Astrocyte (in vitro differentiated cells and primary cell): Measurements from ENCODE around the gene PAPSS2. TPM values are rescaled to one million over a fixed set of nuclear protein-coding genes. Genes with fewer than 3 reads are reported as not detected.
A peak's percentile ranks its signal among the peaks of the same experiment; 100 is the strongest.

Experiments used
- DNase-seq: peaks from one replicate; pipeline ENCODE4 v3.0.0-alpha.2; 2010; ENCODE audit warnings: low read depth
- FAIRE-seq: peaks from 2 replicates; lab custom pipeline; 2011; peaks lifted over from hg19 to GRCh38; lab: Jason Lieb, UNC
- H2AFZ ChIP-seq: 2 replicates; pipeline ENCODE4 v1.6.0; 2012; ENCODE audit warnings: low read depth, low read length, inconsistent platforms
- H3K27ac ChIP-seq: 2 replicates; pipeline ENCODE4 v1.5.1; 2011; ENCODE audit warnings: low read depth, low read length, inconsistent platforms
- H3K27me3 ChIP-seq: 2 replicates; pipeline ENCODE4 v1.6.0; 2011; ENCODE audit warnings: low read length, inconsistent platforms; ENCODE audit not compliant: insufficient read depth
- H3K36me3 ChIP-seq: 2 replicates; pipeline ENCODE4 v1.5.1; 2011; ENCODE audit warnings: low read length, inconsistent platforms; ENCODE audit not compliant: insufficient read depth
- H3K4me1 ChIP-seq: 2 replicates; pipeline ENCODE4 v1.5.1; 2011; ENCODE audit warnings: low read length, inconsistent platforms; ENCODE audit not compliant: insufficient read depth
- H3K4me2 ChIP-seq: 2 replicates; pipeline ENCODE4 v1.6.0; 2012; ENCODE audit warnings: low read length, inconsistent platforms
- H3K4me3 ChIP-seq: 2 replicates; pipeline ENCODE4 v1.5.1; 2011; ENCODE audit warnings: low read depth, mild to moderate bottlenecking, low read length, inconsistent platforms; ENCODE audit not compliant: insufficient read depth
- H3K79me2 ChIP-seq: 2 replicates; pipeline ENCODE4 v1.6.0; 2012; ENCODE audit warnings: mild to moderate bottlenecking, low read length, inconsistent platforms; ENCODE audit not compliant: insufficient read depth
- H3K9ac ChIP-seq: 2 replicates; pipeline ENCODE4 v1.6.0; 2012; ENCODE audit warnings: mild to moderate bottlenecking, low read length, inconsistent platforms
- H3K9me3 ChIP-seq: 2 replicates; pipeline ENCODE4 v1.5.1; 2012; ENCODE audit warnings: low read depth, mild to moderate bottlenecking, low read length, inconsistent platforms; ENCODE audit not compliant: insufficient read depth
- H4K20me1 ChIP-seq: 2 replicates; pipeline ENCODE4 v1.6.0; 2012; ENCODE audit warnings: low read length, inconsistent platforms; ENCODE audit not compliant: insufficient read depth
- H3K27ac Mint-ChIP-seq: one replicate; pipeline ENCODE4 v1.8.0; 2021; ENCODE audit warnings: mild to moderate bottlenecking, mixed read lengths; ENCODE audit not compliant: unreplicated experiment
- H3K27me3 Mint-ChIP-seq: one replicate; pipeline ENCODE4 v1.8.0; 2021; ENCODE audit warnings: low read depth, mixed read lengths; ENCODE audit not compliant: unreplicated experiment
- H3K36me3 Mint-ChIP-seq: one replicate; pipeline ENCODE4 v1.8.0; 2021; ENCODE audit warnings: low read depth, mixed read lengths; ENCODE audit not compliant: unreplicated experiment
- H3K4me1 Mint-ChIP-seq: one replicate; pipeline ENCODE4 v1.8.0; 2021; ENCODE audit warnings: low read depth, mixed read lengths; ENCODE audit not compliant: unreplicated experiment
- H3K4me3 Mint-ChIP-seq: one replicate; pipeline ENCODE4 v1.8.0; 2021; ENCODE audit warnings: mild to moderate bottlenecking, moderate library complexity, mixed read lengths; ENCODE audit not compliant: unreplicated experiment
- H3K9me3 Mint-ChIP-seq: one replicate; pipeline ENCODE4 v1.8.0; 2021; ENCODE audit warnings: mild to moderate bottlenecking, mixed read lengths; ENCODE audit not compliant: unreplicated experiment
- CTCF ChIP-seq: IDR thresholded peaks from 2 replicates; pipeline ENCODE4 v1.5.1; 2011; ENCODE audit warnings: low read depth, mild to moderate bottlenecking, inconsistent platforms, low read length, moderate library complexity; ENCODE audit not compliant: insufficient read depth
- EZH2 ChIP-seq: IDR thresholded peaks from 2 replicates; pipeline ENCODE4 v1.6.1; 2012; ENCODE audit warnings: mild to moderate bottlenecking, low read length, inconsistent platforms; ENCODE audit not compliant: insufficient read depth
- total RNA-seq: library from RNA; stranded (reverse); gene quantifications from 2 replicates; pipeline ENCODE4 v1.2.1, GENCODE V29; 2021

The PAPSS2 gene
- total RNA-seq, 1 donor from 2014 or later: 48.6 TPM

GRCh38 chr10:87752566-87752965 lies 92.9 kb downstream of the PAPSS2 start:
- Mint-ChIP-seq H3K27me3 (no peaks in the 10 kb centered on the region), H3K9me3 (peaks cover 2% of the 10 kb centered on the region), H3K4me3 (no peak overlapping the region), H3K27ac (no peak overlapping the region), H3K36me3 (peaks cover 10% of the 10 kb centered on the region), H3K4me1 (peaks cover 9% of the 10 kb centered on the region)
- H3K27me3 ChIP-seq: no peaks in the 10 kb centered on the region
- H3K36me3 ChIP-seq: peaks cover 11% of the 10 kb centered on the region
- peaks cover 17% of the 10 kb centered on the region for H3K4me1 ChIP-seq
- H3K27ac ChIP-seq: peak overlapping the region; percentile 4
- H3K9me3 ChIP-seq: no peaks in the 10 kb centered on the region
- no peaks in the 10 kb centered on the region for H4K20me1 ChIP-seq
- FAIRE-seq (no peak), DNase-seq (peak; percentile 72)
- H2AFZ ChIP-seq: no peak overlapping the region
- TF ChIP-seq CTCF: no peak
- TF ChIP-seq EZH2: no peak
- no peak overlapping the region for H3K9ac ChIP-seq
- H3K4me2 ChIP-seq: no peak overlapping the region
- H3K4me3 ChIP-seq: no peak overlapping the region
- H3K79me2 ChIP-seq: no peaks in the 10 kb centered on the region

GRCh38 chr10:87753995-87754866 lies 94.6 kb downstream of the PAPSS2 start:
- H3K79me2 ChIP-seq: no peaks in the 10 kb centered on the region
- H3K9ac ChIP-seq: no peak overlapping the region
- no peaks in the 10 kb centered on the region for H4K20me1 ChIP-seq
- H3K4me1 ChIP-seq: peaks cover 17% of the 10 kb centered on the region
- H3K4me3 ChIP-seq: no peak overlapping the region
- H3K27me3 Mint-ChIP-seq: no peaks in the 10 kb centered on the region
- no peaks in the 10 kb centered on the region for H3K27me3 ChIP-seq
- H3K36me3 ChIP-seq: peaks cover 13% of the 10 kb centered on the region
- no peak overlapping the region for H3K4me3 Mint-ChIP-seq
- TF ChIP-seq EZH2 (no peak), CTCF (no peak)
- FAIRE-seq: no peak
- H3K9me3 Mint-ChIP-seq: no peaks in the 10 kb centered on the region
- H3K4me2 ChIP-seq: no peak overlapping the region
- no peaks in the 10 kb centered on the region for H3K9me3 ChIP-seq
- H3K27ac ChIP-seq: no peak overlapping the region
- H3K36me3 Mint-ChIP-seq: peaks cover 5% of the 10 kb centered on the region
- no peak overlapping the region for H3K27ac Mint-ChIP-seq
- no peak overlapping the region for H2AFZ ChIP-seq
- no peak for DNase-seq
- peaks cover 9% of the 10 kb centered on the region for H3K4me1 Mint-ChIP-seq

- Histone ChIP-seq H3K9ac (no peak overlapping the region), H3K4me3 (no peak overlapping the region), H3K36me3 (peaks cover 13% of the 10 kb centered on the region), H3K79me2 (no peaks in the 10 kb centered on the region), H3K27ac (no peak overlapping the region), H3K4me2 (no peak overlapping the region), H3K27me3 (no peaks in the 10 kb centered on the region), H3K4me1 (peaks cover 5% of the 10 kb centered on the region), H3K9me3 (no peaks in the 10 kb centered on the region), H4K20me1 (no peaks in the 10 kb centered on the region), H2AFZ (no peak overlapping the region)
- Mint-ChIP-seq H3K27ac (no peak overlapping the region), H3K27me3 (no peaks in the 10 kb centered on the region), H3K36me3 (peaks cover 9% of the 10 kb centered on the region), H3K4me3 (no peak overlapping the region), H3K9me3 (no peaks in the 10 kb centered on the region), H3K4me1 (peaks cover 20% of the 10 kb centered on the region)
- TF ChIP-seq CTCF (no peak), EZH2 (no peak)
- FAIRE-seq: no peak
- no peak for DNase-seq
Observed at GRCh38 chr10:87757685-87758084, 98.0 kb downstream of the PAPSS2 start.
